Endodermal cell (in vitro differentiated cells): ENCODE data around the gene RBP4. TPM values are rescaled to one million over a fixed set of nuclear protein-coding genes. Genes with fewer than 3 reads are reported as not detected.

ENCODE experiments used
- DNase-seq: peaks from one replicate; pipeline ENCODE4 v3.0.0-alpha.2; 2017
- H3K27ac ChIP-seq: 2 replicates; pipeline ENCODE4 v1.5.1; 2013; ENCODE audit warnings: mild to moderate bottlenecking, low read depth, low read length, moderate library complexity
- H3K27me3 ChIP-seq: 2 replicates; pipeline ENCODE4 v1.6.1; 2013; ENCODE audit warnings: mild to moderate bottlenecking, low read length, moderate library complexity; ENCODE audit not compliant: insufficient read depth, control insufficient read depth, poor library complexity, severe bottlenecking
- H3K36me3 ChIP-seq: 2 replicates; pipeline ENCODE4 v1.7.0; 2013; ENCODE audit warnings: mild to moderate bottlenecking, low read length, moderate library complexity; ENCODE audit not compliant: control insufficient read depth, insufficient read depth
- H3K4me1 ChIP-seq: one replicate; pipeline ENCODE4 v1.7.0; 2013; ENCODE audit warnings: low read length; ENCODE audit not compliant: control insufficient read depth, insufficient read depth
- H3K4me3 ChIP-seq: 2 replicates; pipeline ENCODE4 v1.5.1; 2013; ENCODE audit warnings: mild to moderate bottlenecking, low read length, moderate library complexity
- H3K9ac ChIP-seq: 2 replicates; pipeline ENCODE4 v1.6.1; 2013; ENCODE audit warnings: mild to moderate bottlenecking, low read length, moderate library complexity; ENCODE audit not compliant: poor library complexity, severe bottlenecking; ENCODE audit errors: extremely low read depth
- H3K9me3 ChIP-seq: 2 replicates; pipeline ENCODE4 v1.6.1; 2013; ENCODE audit warnings: mild to moderate bottlenecking, low read length, moderate library complexity; ENCODE audit not compliant: control insufficient read depth
- H3K27ac Mint-ChIP-seq: 2 replicates; pipeline ENCODE4 v1.8.0; 2020; ENCODE audit warnings: mixed read lengths
- H3K27me3 Mint-ChIP-seq: 2 replicates; pipeline ENCODE4 v1.8.0; 2021; ENCODE audit warnings: mild to moderate bottlenecking, mixed read lengths; ENCODE audit not compliant: insufficient read depth
- H3K36me3 Mint-ChIP-seq: 2 replicates; pipeline ENCODE4 v1.8.0; 2020; ENCODE audit warnings: low read depth, mixed read lengths
- H3K4me1 Mint-ChIP-seq: 2 replicates; pipeline ENCODE4 v1.8.0; 2020; ENCODE audit warnings: mixed read lengths
- H3K4me3 Mint-ChIP-seq: 2 replicates; pipeline ENCODE4 v1.8.0; 2020; ENCODE audit warnings: mild to moderate bottlenecking, moderate library complexity, mixed read lengths
- H3K9me3 Mint-ChIP-seq: 2 replicates; pipeline ENCODE4 v1.8.0; 2020; ENCODE audit warnings: mild to moderate bottlenecking, mixed read lengths
- WGBS, 2 experiments: methylation state at CpG; one replicate each; pipeline versions ENCODE4 v1.1.5 to v1.1.7; 2013; ENCODE audit warnings: missing lambda C conversion rate in 2 of 2, mixed read lengths in 1 of 2; ENCODE audit not compliant: insufficient coverage in 1 of 2, insufficient read length in 1 of 2; 5-methylcytosine and 5-hydroxymethylcytosine counted together
- total RNA-seq, 2 donors: library from RNA; stranded (reverse); fragmentation: NEBNext Ultra II Directional in 1 of 2; extraction: Animal tissue kit (Norgen Biotek cat#: 25700) in 1 of 2; gene quantifications; 2 replicates in 1 of 2; 3 replicates in 1 of 2; pipeline ENCODE4 v1.2.1, GENCODE V29; 2021
- TF ChIP-seq, protein P1 (sequence below): fragments of 200-600 bp; sonication (generic); conservative IDR thresholded peaks from 2 replicates; pipeline ENCODE4 v1.5.0; 2021; ENCODE audit warnings: antibody characterized with exemption, mild to moderate bottlenecking

Gene RBP4
- total RNA-seq, 2 donors from 2014 or later: 0.82 to 0.86 TPM

DNA sequence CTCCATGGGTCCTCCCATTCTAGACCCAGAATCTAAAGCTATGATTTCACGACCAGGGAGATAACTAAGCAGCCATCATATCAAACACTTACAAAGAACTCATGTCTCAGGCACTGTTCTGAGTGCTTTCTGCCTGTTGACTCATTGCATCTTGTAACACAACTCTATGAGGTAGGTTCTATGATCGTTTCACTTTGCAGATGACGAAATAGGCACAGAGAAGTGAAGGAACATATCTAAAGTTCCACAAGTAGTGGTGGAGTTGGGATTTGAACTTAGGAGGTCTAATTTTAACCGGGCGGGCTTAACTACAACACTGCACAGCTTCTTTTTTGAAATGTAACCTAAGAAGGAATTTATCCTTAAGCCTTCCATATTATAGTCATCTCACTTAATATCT lies 2.9 kb downstream of the RBP4 start:
- Mint-ChIP-seq H3K4me1 (peaks cover 14% of the 10 kb centered on the region), H3K27ac (no peak overlapping the region), H3K36me3 (no peaks in the 10 kb centered on the region), H3K4me3 (no peak overlapping the region), H3K27me3 (peaks cover 45% of the 10 kb centered on the region), H3K9me3 (no peaks in the 10 kb centered on the region)
- TF ChIP-seq, protein P1, sequence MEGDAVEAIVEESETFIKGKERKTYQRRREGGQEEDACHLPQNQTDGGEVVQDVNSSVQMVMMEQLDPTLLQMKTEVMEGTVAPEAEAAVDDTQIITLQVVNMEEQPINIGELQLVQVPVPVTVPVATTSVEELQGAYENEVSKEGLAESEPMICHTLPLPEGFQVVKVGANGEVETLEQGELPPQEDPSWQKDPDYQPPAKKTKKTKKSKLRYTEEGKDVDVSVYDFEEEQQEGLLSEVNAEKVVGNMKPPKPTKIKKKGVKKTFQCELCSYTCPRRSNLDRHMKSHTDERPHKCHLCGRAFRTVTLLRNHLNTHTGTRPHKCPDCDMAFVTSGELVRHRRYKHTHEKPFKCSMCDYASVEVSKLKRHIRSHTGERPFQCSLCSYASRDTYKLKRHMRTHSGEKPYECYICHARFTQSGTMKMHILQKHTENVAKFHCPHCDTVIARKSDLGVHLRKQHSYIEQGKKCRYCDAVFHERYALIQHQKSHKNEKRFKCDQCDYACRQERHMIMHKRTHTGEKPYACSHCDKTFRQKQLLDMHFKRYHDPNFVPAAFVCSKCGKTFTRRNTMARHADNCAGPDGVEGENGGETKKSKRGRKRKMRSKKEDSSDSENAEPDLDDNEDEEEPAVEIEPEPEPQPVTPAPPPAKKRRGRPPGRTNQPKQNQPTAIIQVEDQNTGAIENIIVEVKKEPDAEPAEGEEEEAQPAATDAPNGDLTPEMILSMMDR: no peak
- Histone ChIP-seq H3K4me3 (no peak overlapping the region), H3K4me1 (no peaks in the 10 kb centered on the region), H3K36me3 (no peaks in the 10 kb centered on the region), H3K27me3 (peaks cover 37% of the 10 kb centered on the region), H3K9ac (no peak overlapping the region), H3K9me3 (no peaks in the 10 kb centered on the region), H3K27ac (no peak overlapping the region)
- WGBS, 2 experiments: 87 to 100% methylated on average over 3 to 5 of the region's 5 CpGs
- no peak for DNase-seq

DNA sequence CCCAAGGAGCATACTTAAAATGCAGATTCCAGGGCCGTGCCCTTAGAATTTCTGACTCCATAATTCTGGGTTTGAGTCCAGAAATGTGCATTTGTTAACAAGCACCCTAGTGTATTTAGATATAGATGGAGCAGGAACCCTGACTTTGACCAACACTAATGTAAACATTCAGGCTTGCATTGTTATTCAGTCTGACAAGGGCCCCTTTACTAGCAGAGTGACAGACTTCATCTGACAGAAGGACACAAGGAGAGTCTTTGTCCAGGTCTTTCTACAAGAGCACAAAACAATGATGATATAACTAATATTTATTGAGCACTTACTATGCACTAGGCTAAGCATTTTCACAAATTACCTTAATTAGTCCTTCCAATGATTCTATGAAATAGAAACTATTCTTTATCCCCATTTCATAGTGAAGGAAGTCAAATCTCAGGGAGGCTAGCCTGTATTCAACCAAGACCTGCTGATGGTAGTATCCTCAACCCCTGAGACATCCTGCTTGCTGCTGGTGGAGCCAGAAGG lies 3.9 kb downstream of the RBP4 start:
- Histone ChIP-seq H3K9ac (no peak overlapping the region), H3K4me1 (no peaks in the 10 kb centered on the region), H3K27me3 (peaks cover 26% of the 10 kb centered on the region), H3K4me3 (no peak overlapping the region), H3K36me3 (no peaks in the 10 kb centered on the region), H3K27ac (no peak overlapping the region), H3K9me3 (no peaks in the 10 kb centered on the region)
- Mint-ChIP-seq H3K4me3 (no peak overlapping the region), H3K36me3 (no peaks in the 10 kb centered on the region), H3K27me3 (peaks cover 35% of the 10 kb centered on the region), H3K4me1 (peaks cover 13% of the 10 kb centered on the region), H3K27ac (no peak overlapping the region), H3K9me3 (no peaks in the 10 kb centered on the region)
- no peak for DNase-seq
- TF ChIP-seq, protein P1: no peak
- 86 to 88% methylated on average over 1 of the region's 1 CpG for WGBS, 2 experiments

DNA sequence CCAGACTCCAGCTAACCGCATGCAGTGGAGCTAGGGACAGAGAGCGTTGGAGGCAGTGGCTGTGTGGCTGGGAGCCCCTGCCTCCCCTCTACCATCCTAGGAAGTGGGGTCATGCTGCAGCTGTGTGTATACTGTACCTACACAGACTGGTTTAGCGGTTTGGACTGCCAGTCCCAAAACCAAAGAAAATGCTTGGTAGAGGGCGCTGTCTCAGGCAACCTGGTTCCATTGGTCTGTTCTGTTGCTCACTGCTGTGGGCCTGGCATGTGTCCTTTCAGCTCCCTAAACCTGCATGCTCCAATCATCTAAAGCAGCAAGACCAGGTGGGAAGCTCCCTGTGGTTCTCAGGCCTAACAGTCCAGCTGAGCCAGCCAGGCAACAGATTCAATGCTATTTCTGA lies 4.5 kb downstream of the RBP4 start:
- peaks cover 29% of the 10 kb centered on the region for H3K27me3 Mint-ChIP-seq
- Histone ChIP-seq H3K27ac (no peak overlapping the region), H3K27me3 (peaks cover 20% of the 10 kb centered on the region), H3K9me3 (no peaks in the 10 kb centered on the region), H3K4me1 (no peaks in the 10 kb centered on the region), H3K4me3 (no peak overlapping the region), H3K9ac (no peak overlapping the region), H3K36me3 (no peaks in the 10 kb centered on the region)
- WGBS, 2 experiments: 77 to 85% methylated on average over 2 to 4 of the region's 4 CpGs
- H3K36me3 Mint-ChIP-seq: no peaks in the 10 kb centered on the region
- no peaks in the 10 kb centered on the region for H3K9me3 Mint-ChIP-seq
- peak; percentile 86 for DNase-seq
- H3K4me1 Mint-ChIP-seq: peaks cover 9% of the 10 kb centered on the region
- H3K4me3 Mint-ChIP-seq: no peak overlapping the region
- TF ChIP-seq, protein P1: peak; percentile 72
- no peak overlapping the region for H3K27ac Mint-ChIP-seq
